GM10266 (cell line): Measurements from ENCODE around the gene ARL5B.
"Not testable (repeated sequence)": the region's sequence is repeated elsewhere in the genome, so short reads cannot be mapped to it uniquely, and the experiment has no call there.

Experiments
- DNase-seq: peaks from one replicate; pipeline ENCODE4 v3.0.0; 2012; ENCODE audit errors: extremely low spot score
- TF ChIP-seq, protein P1 (sequence below): IDR thresholded peaks from 2 replicates; pipeline ENCODE4 v1.5.1; 2012; ENCODE audit warnings: mild to moderate bottlenecking, low read depth; ENCODE audit not compliant: control insufficient read depth, insufficient read depth; ENCODE audit errors: missing control alignments

The ARL5B gene, protein sequence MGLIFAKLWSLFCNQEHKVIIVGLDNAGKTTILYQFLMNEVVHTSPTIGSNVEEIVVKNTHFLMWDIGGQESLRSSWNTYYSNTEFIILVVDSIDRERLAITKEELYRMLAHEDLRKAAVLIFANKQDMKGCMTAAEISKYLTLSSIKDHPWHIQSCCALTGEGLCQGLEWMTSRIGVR

DNA sequence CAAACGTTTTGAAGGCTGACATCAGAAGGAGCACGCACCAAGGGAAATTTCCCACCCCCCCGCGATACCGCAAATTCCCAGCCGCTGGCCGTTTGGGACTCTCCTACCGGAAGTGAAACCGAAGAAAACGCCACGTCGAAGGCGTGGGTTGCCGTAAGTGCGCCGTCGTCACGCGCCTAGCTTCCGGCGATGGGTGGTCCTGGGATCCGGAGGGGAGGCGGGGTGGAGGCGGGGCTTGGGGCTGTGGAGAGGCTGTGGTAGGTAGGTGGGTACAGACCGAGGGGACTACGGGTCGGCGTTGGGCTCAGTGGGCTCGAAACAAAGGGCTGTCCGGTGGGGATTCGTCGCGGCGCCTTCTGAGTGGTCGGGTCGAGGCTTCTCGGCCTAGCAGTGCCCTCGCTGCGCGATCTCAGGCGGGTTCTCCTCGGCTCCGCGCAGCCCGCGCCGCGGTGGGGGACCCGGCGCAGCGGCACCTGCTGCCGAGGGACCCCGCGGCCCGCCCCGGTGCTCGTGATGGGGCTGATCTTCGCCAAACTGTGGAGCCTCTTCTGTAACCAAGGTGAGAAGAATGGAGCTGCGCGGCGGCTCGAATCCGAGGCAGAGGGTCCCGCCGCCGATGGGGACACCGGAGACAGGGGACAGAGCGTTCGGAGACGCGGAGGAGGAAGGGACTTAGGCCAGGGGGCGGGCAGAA, at the start of gene ARL5B:
ARL5B (plus strand) TSS at position 307 of the 694 bp plus-strand sequence; CDS start at position 514, 207 bp downstream.
- peak; percentile 94 for DNase-seq

DNA sequence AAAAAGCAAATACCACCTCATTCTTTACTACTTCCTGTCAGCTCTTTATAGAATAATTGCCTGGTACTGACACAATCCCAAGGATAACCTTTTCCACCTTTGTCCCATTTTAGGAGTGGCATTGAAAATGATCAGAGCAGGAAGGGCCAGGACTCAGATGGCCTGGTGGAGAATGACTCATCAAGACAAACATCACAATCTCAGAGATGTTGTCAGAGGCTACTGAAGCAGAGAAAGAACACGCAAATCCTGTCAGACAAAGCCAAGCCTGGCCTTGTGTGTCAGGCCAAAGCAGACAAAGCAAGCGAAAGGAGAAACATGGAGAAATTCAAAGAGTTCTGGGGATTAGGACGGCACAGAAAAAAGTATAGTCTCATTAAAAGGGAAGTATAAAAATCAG, 48.7 kb upstream of the ARL5B start:
- no peak for DNase-seq
- TF ChIP-seq, protein P1, sequence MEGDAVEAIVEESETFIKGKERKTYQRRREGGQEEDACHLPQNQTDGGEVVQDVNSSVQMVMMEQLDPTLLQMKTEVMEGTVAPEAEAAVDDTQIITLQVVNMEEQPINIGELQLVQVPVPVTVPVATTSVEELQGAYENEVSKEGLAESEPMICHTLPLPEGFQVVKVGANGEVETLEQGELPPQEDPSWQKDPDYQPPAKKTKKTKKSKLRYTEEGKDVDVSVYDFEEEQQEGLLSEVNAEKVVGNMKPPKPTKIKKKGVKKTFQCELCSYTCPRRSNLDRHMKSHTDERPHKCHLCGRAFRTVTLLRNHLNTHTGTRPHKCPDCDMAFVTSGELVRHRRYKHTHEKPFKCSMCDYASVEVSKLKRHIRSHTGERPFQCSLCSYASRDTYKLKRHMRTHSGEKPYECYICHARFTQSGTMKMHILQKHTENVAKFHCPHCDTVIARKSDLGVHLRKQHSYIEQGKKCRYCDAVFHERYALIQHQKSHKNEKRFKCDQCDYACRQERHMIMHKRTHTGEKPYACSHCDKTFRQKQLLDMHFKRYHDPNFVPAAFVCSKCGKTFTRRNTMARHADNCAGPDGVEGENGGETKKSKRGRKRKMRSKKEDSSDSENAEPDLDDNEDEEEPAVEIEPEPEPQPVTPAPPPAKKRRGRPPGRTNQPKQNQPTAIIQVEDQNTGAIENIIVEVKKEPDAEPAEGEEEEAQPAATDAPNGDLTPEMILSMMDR: no peak

More for the DNA sequence above, at the start of gene ARL5B:
- TF ChIP-seq, protein P1: no peak

DNA sequence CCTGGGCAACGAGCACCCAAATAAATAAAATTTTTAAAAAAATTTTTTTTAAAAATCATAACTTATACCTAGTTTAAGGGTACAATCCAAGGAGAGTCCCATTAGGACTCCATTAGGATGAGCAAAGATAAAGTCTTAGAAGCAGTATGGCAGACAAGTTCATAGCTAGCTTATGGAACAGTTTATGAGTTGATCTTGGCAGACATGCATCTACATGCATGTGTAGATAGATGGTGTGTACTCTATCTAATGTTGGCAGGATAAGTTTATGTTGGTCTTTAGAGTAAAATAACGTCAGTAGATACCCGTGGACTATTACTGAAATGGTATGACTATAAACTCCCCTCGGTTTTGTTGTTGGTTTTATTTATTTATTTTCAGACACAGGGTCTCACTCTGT, 48.1 kb upstream of the ARL5B start:
- DNase-seq: no peak
- TF ChIP-seq, protein P1: no peak

DNA sequence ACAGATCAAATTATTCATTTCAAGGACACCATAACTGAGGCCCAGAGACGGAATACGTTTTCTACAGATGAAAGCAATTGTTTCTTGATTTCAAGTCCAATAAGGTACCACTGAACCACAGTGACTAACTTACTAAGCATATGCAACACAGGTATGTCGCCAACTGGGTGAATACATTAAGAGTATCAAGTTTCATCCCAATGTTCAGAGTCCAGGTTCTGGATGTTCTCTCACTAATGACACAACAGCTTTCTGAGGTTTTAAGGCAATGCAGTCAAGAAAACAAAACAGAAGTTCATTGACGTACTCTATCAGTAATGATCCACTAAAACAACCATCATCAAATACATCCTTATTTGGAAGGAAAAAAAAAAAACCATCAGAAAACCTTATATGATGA, 43.6 kb upstream of the ARL5B start:
- DNase-seq: no peak
- TF ChIP-seq, protein P1: no peak

DNA sequence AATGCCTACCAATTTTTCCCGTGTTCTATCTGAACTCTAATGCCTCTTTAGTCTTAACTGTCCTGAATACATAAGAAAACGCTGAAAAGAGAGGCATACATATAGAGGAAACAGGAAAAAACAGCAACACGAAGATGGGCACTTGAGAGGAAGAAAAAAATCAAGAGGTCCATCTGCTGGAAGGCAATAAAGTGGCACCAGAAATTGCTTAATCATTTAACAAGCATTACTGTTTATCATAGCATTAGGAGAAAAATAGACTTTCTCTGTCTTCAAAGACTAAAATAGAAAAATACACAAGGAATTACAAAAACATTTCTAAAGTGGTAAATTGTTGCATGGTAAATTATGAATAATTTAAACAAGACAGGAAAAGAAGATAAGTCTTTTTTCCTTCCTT, 42.9 kb upstream of the ARL5B start:
- no peak for DNase-seq
- TF ChIP-seq, protein P1: no peak

DNA sequence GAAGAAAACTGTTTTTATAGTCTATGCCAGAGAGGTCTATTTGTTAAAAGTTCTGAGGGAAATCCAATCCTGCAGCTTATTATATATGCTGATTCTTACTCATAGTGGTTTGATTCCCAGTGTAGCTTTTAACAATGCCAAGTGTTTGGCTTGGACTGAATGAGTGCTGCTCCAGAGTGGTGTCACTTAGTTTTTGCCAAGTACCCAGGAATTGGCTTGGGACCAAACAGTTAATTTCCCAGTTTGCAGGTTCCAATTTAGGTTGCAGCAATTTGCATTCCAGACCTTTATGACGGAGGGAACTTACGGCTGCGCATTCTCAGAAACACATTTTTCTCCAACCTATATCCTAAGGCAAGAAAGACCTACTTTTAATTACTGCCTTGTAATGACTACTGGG, 40.2 kb upstream of the ARL5B start:
- TF ChIP-seq, protein P1: no peak
- no peak for DNase-seq

DNA sequence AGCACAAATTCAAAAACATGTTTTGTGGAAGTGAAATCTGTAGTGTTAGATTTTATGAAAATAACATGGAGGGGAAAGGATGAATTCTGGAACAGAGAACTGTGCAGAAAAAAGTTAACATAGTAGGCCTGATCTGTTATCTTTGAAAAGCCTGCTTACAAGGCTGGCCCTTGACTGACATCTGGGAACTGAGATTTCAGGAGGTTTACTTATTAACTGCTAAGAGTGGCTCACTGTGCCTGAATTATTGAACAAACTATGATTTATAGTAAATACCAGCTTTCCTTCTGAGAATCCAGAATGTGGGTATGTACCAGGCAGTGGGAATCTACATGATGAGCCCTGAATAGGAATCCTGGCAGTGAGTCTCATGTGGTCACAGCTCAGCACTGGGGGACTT, 38.4 kb upstream of the ARL5B start:
- DNase-seq: no peak
- TF ChIP-seq, protein P1: no peak

DNA sequence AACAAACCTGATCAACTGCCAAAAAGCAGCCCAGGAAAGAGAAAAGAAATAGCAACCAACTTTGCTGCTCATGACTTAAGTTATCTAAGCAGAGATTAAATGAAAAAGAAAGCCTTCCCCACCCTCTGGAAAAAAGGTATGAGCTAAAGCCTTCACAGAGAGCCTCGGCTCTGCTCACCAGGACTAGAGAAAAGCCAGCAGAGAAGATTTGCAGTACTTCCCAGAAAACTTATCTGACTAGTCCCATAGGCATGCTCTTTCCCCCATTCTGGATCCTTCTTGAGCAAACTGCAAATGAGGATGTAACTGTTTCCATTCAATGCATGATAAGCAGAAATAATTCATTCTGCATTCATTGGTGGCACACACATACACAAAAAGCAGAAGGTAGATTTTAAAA, 35.6 kb upstream of the ARL5B start:
- not testable (repeated sequence) for DNase-seq
